GM19328 (cell line): ENCODE results near the gene LRP1.

ENCODE experiments used
- ATAC-seq: cut with Tn5 transposase; IDR thresholded peaks from one replicate; pipeline ENCODE4 v1.9.1; 2021; ENCODE audit warnings: mild to moderate bottlenecking, moderate library complexity; ENCODE audit not compliant: unreplicated experiment

Gene LRP1

GRCh38 chr12:57093415-57094207, 34.7 kb upstream of the LRP1 start:
- ATAC-seq = no peak

- ATAC-seq = no peak
Measured at GRCh38 chr12:57094208-57095160, 33.8 kb upstream of the LRP1 start.

- no peak for ATAC-seq
Measured at GRCh38 chr12:57095440-57095839, 32.8 kb upstream of the LRP1 start.

GRCh38 chr12:57096099-57096572, 32.1 kb upstream of the LRP1 start:
- ATAC-seq = no peak

GRCh38 chr12:57096748-57097553, 31.3 kb upstream of the LRP1 start:
- no peak for ATAC-seq

GRCh38 chr12:57097554-57097835, 30.8 kb upstream of the LRP1 start:
- ATAC-seq = no peak

GRCh38 chr12:57098546-57098945, 29.7 kb upstream of the LRP1 start:
- ATAC-seq = no peak

- ATAC-seq = no peak
Measured at GRCh38 chr12:57099047-57099714, 29.1 kb upstream of the LRP1 start.

GRCh38 chr12:57099766-57100165, 28.5 kb upstream of the LRP1 start:
- no peak for ATAC-seq

- no peak for ATAC-seq
Measured at GRCh38 chr12:57101892-57102695, 26.2 kb upstream of the LRP1 start.

- no peak for ATAC-seq
Measured at GRCh38 chr12:57103856-57104255, 24.4 kb upstream of the LRP1 start.

- ATAC-seq = no peak
Measured at GRCh38 chr12:57104292-57104910, 23.9 kb upstream of the LRP1 start.

GRCh38 chr12:57105011-57105753, 23.1 kb upstream of the LRP1 start:
- no peak for ATAC-seq

- ATAC-seq = no peak
Measured at GRCh38 chr12:57106021-57106708, 22.1 kb upstream of the LRP1 start.

- ATAC-seq = no peak
Measured at GRCh38 chr12:57107456-57108155, 20.7 kb upstream of the LRP1 start.

GRCh38 chr12:57109207-57110103, 18.8 kb upstream of the LRP1 start:
- ATAC-seq = no peak
